GM19025 (cell line): Measurements from ENCODE around the gene KRT83.

Experiments
- ATAC-seq: cut with Tn5 transposase; IDR thresholded peaks from one replicate; pipeline ENCODE4 v1.9.1; 2021; ENCODE audit warnings: mild to moderate bottlenecking, low read depth, moderate library complexity; ENCODE audit not compliant: unreplicated experiment

Gene KRT83

DNA sequence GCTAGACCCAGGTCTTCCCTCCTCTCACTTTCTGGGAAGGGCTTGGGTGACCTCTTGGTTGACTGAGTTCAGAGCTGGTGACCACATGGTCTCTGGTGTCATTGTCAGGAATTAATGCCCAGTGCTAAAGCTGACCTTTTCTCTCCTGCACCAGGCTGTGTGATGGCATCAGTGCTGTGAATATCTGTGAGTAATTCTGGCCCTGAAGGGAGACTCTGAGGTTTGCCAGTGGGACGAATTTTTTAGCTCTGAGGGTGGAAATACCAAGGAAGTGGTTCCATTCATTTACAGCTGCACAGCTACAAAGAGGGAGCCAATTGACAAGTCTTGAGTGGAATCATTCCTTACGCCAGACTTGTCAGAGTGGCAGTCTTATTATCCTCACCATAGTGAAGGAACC, 53.0 kb downstream of the KRT83 start:
- no peak for ATAC-seq

GRCh38 chr12:52267699-52268098, 53.5 kb downstream of the KRT83 start:
- ATAC-seq = no peak

GRCh38 chr12:52267266-52267665, 53.9 kb downstream of the KRT83 start:
- ATAC-seq = no peak

DNA sequence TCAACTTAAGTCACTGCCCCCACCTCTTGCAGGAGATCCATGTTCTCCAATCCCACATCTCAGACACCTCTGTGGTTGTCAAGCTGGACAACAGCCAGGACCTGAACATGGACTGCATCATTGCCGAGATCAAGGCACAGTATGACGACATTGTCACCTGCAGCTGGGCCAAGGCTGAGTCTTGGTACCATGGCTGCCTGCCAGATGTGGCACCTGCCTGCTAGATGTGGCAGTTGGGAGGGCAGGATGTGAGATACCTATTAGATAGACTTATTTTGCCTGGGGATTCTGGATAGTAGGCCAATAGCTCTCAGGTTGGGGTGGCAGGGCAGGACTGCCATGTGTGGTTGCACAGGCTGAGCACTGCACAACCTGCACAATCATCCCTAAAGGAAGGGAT, 54.7 kb downstream of the KRT83 start:
- ATAC-seq = no peak

DNA sequence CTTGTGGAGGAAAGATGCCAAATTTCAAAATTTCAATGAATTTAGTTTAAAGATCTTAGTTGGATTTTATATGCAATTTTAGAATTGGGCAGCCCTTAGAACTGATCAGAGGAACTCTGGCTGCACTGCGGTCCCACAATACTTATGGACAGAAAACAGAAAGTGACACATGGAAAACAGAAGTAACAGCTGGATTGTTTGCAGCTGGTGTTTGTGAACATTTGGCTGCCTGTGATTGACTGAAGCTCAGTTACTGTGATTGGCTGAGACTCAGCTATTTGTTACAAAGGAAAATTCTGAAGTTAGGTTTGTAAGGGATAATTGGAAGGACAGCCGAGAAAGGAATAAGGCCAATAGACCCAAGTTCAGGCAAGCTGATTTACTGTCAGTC, 56.8 kb downstream of the KRT83 start:
- ATAC-seq = no peak
